Activated CD4-positive, alpha-beta T cell treated with anti-CD3 and anti-CD28 coated beads for 36 hours (primary cell): ENCODE results near the gene MGRN1. TPM values are rescaled to one million over a fixed set of nuclear protein-coding genes. Genes with fewer than 3 reads are reported as not detected.

Source experiments
- ATAC-seq: fragments of 200-7000 bp; cut with Tn5 transposase; one replicate; pipeline ENCODE4 v1.10.0; 2021; ENCODE audit warnings: mild to moderate bottlenecking, moderate library complexity
- CTCF ChIA-PET: fragments of 350-600 bp; sonication (Branson Sonifier 250); formaldehyde crosslinking; loops from one replicate; lab custom pipeline; 2021; ENCODE audit warnings: antibody characterized with exemption; lab: Charles Lee
- POLR2A ChIA-PET: fragments of 350-600 bp; sonication (Branson Sonifier 250); formaldehyde crosslinking; loops from one replicate; lab custom pipeline; 2021; ENCODE audit warnings: antibody characterized with exemption, inconsistent platforms; lab: Charles Lee
- DNase-seq: peaks from one replicate; pipeline ENCODE4 v3.0.0-alpha.2; 2020
- H3K27ac Mint-ChIP-seq: one replicate; pipeline ENCODE4 v1.8.0; 2021; ENCODE audit warnings: mixed read lengths
- H3K27me3 Mint-ChIP-seq: one replicate; pipeline ENCODE4 v1.8.0; 2021; ENCODE audit warnings: mixed read lengths
- H3K36me3 Mint-ChIP-seq: one replicate; pipeline ENCODE4 v1.8.0; 2021; ENCODE audit warnings: low read depth, mixed read lengths
- H3K4me1 Mint-ChIP-seq: one replicate; pipeline ENCODE4 v1.8.0; 2021; ENCODE audit warnings: mixed read lengths
- H3K4me3 Mint-ChIP-seq: one replicate; pipeline ENCODE4 v1.8.0; 2021; ENCODE audit warnings: mild to moderate bottlenecking, moderate library complexity, mixed read lengths
- H3K9me3 Mint-ChIP-seq: one replicate; pipeline ENCODE4 v1.8.0; 2021; ENCODE audit warnings: low read depth, mixed read lengths
- intact Hi-C, 2 experiments: fragments of 100-400 bp; cut with DNase I in 1 of 2; cut with micrococcal nuclease in 1 of 2; formaldehyde crosslinking; loops; one replicate each; pipeline versions ENCODE4 v1.14.2 to v1.15.1; 2022 to 2024; cut with DNase I, micrococcal nuclease
- total RNA-seq, 2 experiments: library from RNA; stranded (reverse); gene quantifications; one replicate each; pipeline ENCODE4 v1.2.3, GENCODE V29; 2021

MGRN1 gene
- total RNA-seq, 2 experiments from 2014 or later, result 65.0 to 75.4 TPM

GRCh38 chr16:4704913-4705312 lies 80.3 kb downstream of the MGRN1 start:
- POLR2A ChIA-PET, result no interaction called here
- CTCF ChIA-PET, result interaction anchor here (1.1 kb wide), 1 partner anchor 156 kb away, joined by 3 read pairs; no protein-coding TSS in a partner anchor
- Mint-ChIP-seq H3K27me3 (no peaks in the 10 kb centered on the region), H3K9me3 (no peaks in the 10 kb centered on the region), H3K36me3 (peaks cover 21% of the 10 kb centered on the region), H3K4me3 (no peak overlapping the region), H3K27ac (no peak overlapping the region), H3K4me1 (peaks cover 5% of the 10 kb centered on the region)
- ATAC-seq, result no peak
- DNase-seq, result no peak
- intact Hi-C loops, result no loop called here

- Mint-ChIP-seq H3K27ac (no peak overlapping the region), H3K4me3 (no peak overlapping the region), H3K9me3 (no peaks in the 10 kb centered on the region), H3K36me3 (peaks cover 24% of the 10 kb centered on the region), H3K27me3 (no peaks in the 10 kb centered on the region), H3K4me1 (no peaks in the 10 kb centered on the region)
- no peak for DNase-seq
- intact Hi-C loops, result no loop called here
- ChIA-PET POLR2A (interaction anchor here (0.6 kb wide), 2 partner anchors 30 to 182 kb away, joined by 3 to 6 read pairs; no protein-coding TSS in a partner anchor), CTCF (interaction anchor here (1.0 kb wide), 1 partner anchor 65 kb away, joined by 3 read pairs; no protein-coding TSS in a partner anchor)
- ATAC-seq, result no peak
These were observed 82.2 kb downstream of the MGRN1 start for GRCh38 chr16:4706871-4707270.

GRCh38 chr16:4709481-4709880 lies 84.9 kb downstream of the MGRN1 start:
- POLR2A ChIA-PET, result no interaction called here
- ATAC-seq (no peak), DNase-seq (no peak)
- CTCF ChIA-PET, result interaction anchor here (0.7 to 1.5 kb wide), 2 partner anchors 14 to 411 kb away, joined by 4 to 5 read pairs; no protein-coding TSS in a partner anchor
- Mint-ChIP-seq H3K4me3 (no peak overlapping the region), H3K27ac (no peak overlapping the region), H3K4me1 (no peaks in the 10 kb centered on the region), H3K9me3 (no peaks in the 10 kb centered on the region), H3K36me3 (peaks cover 26% of the 10 kb centered on the region), H3K27me3 (no peaks in the 10 kb centered on the region)
- intact Hi-C loops, result no loop called here

GRCh38 chr16:4713663-4714501 lies 89.3 kb downstream of the MGRN1 start:
- DNase-seq (no peak), ATAC-seq (no peak)
- Mint-ChIP-seq H3K9me3 (no peaks in the 10 kb centered on the region), H3K27ac (no peak overlapping the region), H3K36me3 (peaks cover 19% of the 10 kb centered on the region), H3K4me3 (no peak overlapping the region), H3K4me1 (no peaks in the 10 kb centered on the region), H3K27me3 (no peaks in the 10 kb centered on the region)
- CTCF ChIA-PET, result interaction anchor here (0.6 to 1.0 kb wide), 2 partner anchors 25 to 98 kb away, joined by 3 read pairs; no protein-coding TSS in a partner anchor
- POLR2A ChIA-PET, result no interaction called here
- intact Hi-C loops, result no loop called here

GRCh38 chr16:4714996-4715395 lies 90.4 kb downstream of the MGRN1 start:
- no peaks in the 10 kb centered on the region for H3K4me1 Mint-ChIP-seq
- ChIA-PET POLR2A (no interaction called here), CTCF (no interaction called here)
- no peak overlapping the region for H3K27ac Mint-ChIP-seq
- H3K36me3 Mint-ChIP-seq, result peaks cover 13% of the 10 kb centered on the region
- DNase-seq, result no peak
- no peaks in the 10 kb centered on the region for H3K27me3 Mint-ChIP-seq
- no peak overlapping the region for H3K4me3 Mint-ChIP-seq
- intact Hi-C loops, result no loop called here
- no peaks in the 10 kb centered on the region for H3K9me3 Mint-ChIP-seq
- ATAC-seq, result no peak

- Mint-ChIP-seq H3K9me3 (no peaks in the 10 kb centered on the region), H3K27ac (no peak overlapping the region), H3K4me1 (no peaks in the 10 kb centered on the region), H3K4me3 (no peak overlapping the region), H3K36me3 (peaks cover 10% of the 10 kb centered on the region), H3K27me3 (no peaks in the 10 kb centered on the region)
- intact Hi-C loops, result no loop called here
- DNase-seq, result no peak
- ChIA-PET CTCF (interaction anchor here (0.6 kb wide), 1 partner anchor 19 kb away, joined by 3 read pairs; no protein-coding TSS in a partner anchor), POLR2A (no interaction called here)
- no peak for ATAC-seq
These were observed 93.8 kb downstream of the MGRN1 start for GRCh38 chr16:4718466-4718865.

GRCh38 chr16:4723071-4723767 lies 98.6 kb downstream of the MGRN1 start:
- Mint-ChIP-seq H3K4me1 (no peaks in the 10 kb centered on the region), H3K36me3 (peaks cover 14% of the 10 kb centered on the region), H3K9me3 (no peaks in the 10 kb centered on the region), H3K4me3 (no peak overlapping the region), H3K27ac (no peak overlapping the region), H3K27me3 (no peaks in the 10 kb centered on the region)
- ATAC-seq (no peak), DNase-seq (no peak)
- ChIA-PET CTCF (interaction anchor here (1.4 kb wide), 1 partner anchor 100 kb away, joined by 3 read pairs; no protein-coding TSS in a partner anchor), POLR2A (no interaction called here)
- intact Hi-C loops, result no loop called here

GRCh38 chr16:4724661-4725270 lies 100.1 kb downstream of the MGRN1 start:
- POLR2A ChIA-PET, result no interaction called here
- Mint-ChIP-seq H3K4me3 (no peak overlapping the region), H3K36me3 (peaks cover 22% of the 10 kb centered on the region), H3K27ac (no peak overlapping the region), H3K27me3 (no peaks in the 10 kb centered on the region), H3K9me3 (no peaks in the 10 kb centered on the region), H3K4me1 (no peaks in the 10 kb centered on the region)
- DNase-seq (no peak), ATAC-seq (no peak)
- CTCF ChIA-PET, result interaction anchor here (1.4 kb wide), 1 partner anchor 101 kb away, joined by 3 read pairs; no protein-coding TSS in a partner anchor
- intact Hi-C loops, result no loop called here

GRCh38 chr16:4726616-4727015 lies 102.0 kb downstream of the MGRN1 start:
- Mint-ChIP-seq H3K27me3 (no peaks in the 10 kb centered on the region), H3K4me1 (no peaks in the 10 kb centered on the region), H3K36me3 (peaks cover 25% of the 10 kb centered on the region), H3K4me3 (no peak overlapping the region), H3K27ac (no peak overlapping the region), H3K9me3 (no peaks in the 10 kb centered on the region)
- CTCF ChIA-PET, result no interaction called here
- intact Hi-C loops, result no loop called here
- DNase-seq (no peak), ATAC-seq (no peak)
- POLR2A ChIA-PET, result no interaction called here

- POLR2A ChIA-PET, result no interaction called here
- ATAC-seq (no peak), DNase-seq (no peak)
- no peak overlapping the region for H3K27ac Mint-ChIP-seq
- no peak overlapping the region for H3K4me3 Mint-ChIP-seq
- CTCF ChIA-PET, result interaction anchor here (0.6 kb wide), 1 partner anchor 11 kb away, joined by 4 read pairs; no protein-coding TSS in a partner anchor
- H3K36me3 Mint-ChIP-seq, result peaks cover 18% of the 10 kb centered on the region
- no peaks in the 10 kb centered on the region for H3K27me3 Mint-ChIP-seq
- intact Hi-C loops, result no loop called here
- H3K4me1 Mint-ChIP-seq, result peaks cover 7% of the 10 kb centered on the region
- no peaks in the 10 kb centered on the region for H3K9me3 Mint-ChIP-seq
These were observed 104.0 kb downstream of the MGRN1 start for GRCh38 chr16:4728676-4729075.

- ATAC-seq (no peak), DNase-seq (no peak)
- Mint-ChIP-seq H3K27me3 (no peaks in the 10 kb centered on the region), H3K36me3 (peaks cover 18% of the 10 kb centered on the region), H3K4me3 (no peak overlapping the region), H3K9me3 (no peaks in the 10 kb centered on the region), H3K27ac (no peak overlapping the region), H3K4me1 (peaks cover 7% of the 10 kb centered on the region)
- ChIA-PET POLR2A (interaction anchor here (0.5 kb wide), 1 partner anchor 24 kb away, joined by 3 read pairs; no protein-coding TSS in a partner anchor), CTCF (interaction anchor here (0.5 kb wide), 1 partner anchor 9 kb away, joined by 3 read pairs; no protein-coding TSS in a partner anchor)
- intact Hi-C loops, result no loop called here
These were observed 105.2 kb downstream of the MGRN1 start for GRCh38 chr16:4729876-4730275.
